ENCODE data around the gene CYREN.
A peak's percentile ranks its signal among the peaks of the same experiment; 100 is the strongest.
"Not testable (repeated sequence)": the region's sequence is repeated elsewhere in the genome, so short reads cannot be mapped to it uniquely, and the experiment has no call there.

Gene CYREN

DNA sequence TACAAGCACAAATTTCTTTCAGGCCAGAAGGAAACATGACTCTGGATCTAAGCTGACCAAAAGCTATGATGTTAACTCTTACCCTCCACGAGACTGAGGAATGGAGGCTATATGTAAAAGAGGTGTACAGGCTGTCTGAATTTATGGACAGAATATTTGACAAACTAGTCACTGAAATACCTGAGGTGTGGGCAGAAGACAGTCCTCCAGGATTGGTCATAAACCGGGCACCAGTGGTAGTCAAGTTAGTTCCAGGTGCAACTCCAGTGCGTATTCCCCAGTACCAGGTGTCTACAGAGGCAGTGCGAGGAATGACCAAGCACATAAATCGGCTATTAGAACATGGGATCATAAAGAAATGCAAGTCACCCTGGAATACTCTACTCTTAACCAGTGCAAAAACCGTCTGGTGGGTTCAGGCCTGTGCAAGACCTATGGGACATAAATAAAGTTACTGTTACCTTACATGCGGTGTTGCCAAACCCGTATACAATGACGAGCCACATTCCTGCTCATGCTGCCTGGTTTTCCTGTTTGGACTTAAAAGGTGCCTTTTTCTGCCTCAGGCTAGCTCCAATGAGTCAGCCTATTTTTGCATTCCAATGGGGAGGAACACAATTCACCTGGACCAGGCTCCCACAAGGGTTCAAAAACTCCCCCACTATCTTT is 6.7 kb upstream of the CYREN start:
- H3K9ac ChIP-seq (ENCODE audit: low read depth, low read length) = no peak overlapping the region

DNA sequence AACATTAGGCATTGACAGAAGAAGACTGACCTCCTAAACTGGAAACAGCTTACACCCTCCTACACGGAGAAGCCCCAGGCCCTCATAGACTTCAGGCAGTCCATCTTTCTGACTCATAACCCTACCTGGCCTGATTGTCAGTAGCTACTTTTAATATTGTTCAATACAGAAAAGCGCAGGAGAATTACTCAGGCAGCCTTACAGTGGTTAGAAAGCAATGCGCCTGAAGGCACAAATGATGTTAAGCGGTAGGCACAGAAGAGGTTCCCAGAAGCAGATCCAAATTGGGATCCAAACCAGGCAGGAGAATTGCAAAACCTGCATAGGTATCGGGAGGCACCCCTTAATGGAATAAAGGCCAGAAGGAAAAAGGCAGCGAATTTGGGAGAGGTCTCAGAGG is 5.4 kb upstream of the CYREN start:
- Histone ChIP-seq H3K9me3 (ENCODE audit: control insufficient read depth, insufficient read depth, low read length) (peaks cover 7% of the 10 kb centered on the region; the same call in 1 of the 2 replicates), H3K36me3 (ENCODE audit: insufficient read depth, low read length) (peaks cover 5% of the 10 kb centered on the region; the same call in 1 of the 2 replicates), H3K9ac (ENCODE audit: low read depth, low read length) (no peak overlapping the region), H3K4me1 (ENCODE audit: insufficient read depth, low read length) (peaks cover 13% of the 10 kb centered on the region)

More for the DNA sequence above, 6.7 kb upstream of the CYREN start:
- peaks cover 5% of the 10 kb centered on the region; the same call in 1 of the 2 replicates for H3K36me3 ChIP-seq (ENCODE audit: insufficient read depth, low read length)
- H3K4me1 ChIP-seq (ENCODE audit: insufficient read depth, low read length) = peaks cover 13% of the 10 kb centered on the region
- peaks cover 18% of the 10 kb centered on the region for H3K9me3 ChIP-seq (ENCODE audit: control insufficient read depth, insufficient read depth, low read length)

GRCh38 chr7:135174941-135175340 is 4.4 kb upstream of the CYREN start:
- Histone ChIP-seq H3K36me3 (ENCODE audit: insufficient read depth, low read length) (peaks cover 5% of the 10 kb centered on the region; the same call in 1 of the 2 replicates), H3K4me1 (ENCODE audit: insufficient read depth, low read length) (peaks cover 13% of the 10 kb centered on the region), H3K9ac (ENCODE audit: low read depth, low read length) (no peak overlapping the region), H3K9me3 (ENCODE audit: control insufficient read depth, insufficient read depth, low read length) (0 out of 2 replicates have a peak, but pooled peaks cover 2% of the 10 kb centered on the region)

- not testable (repeated sequence) for H3K9me3 ChIP-seq (ENCODE audit: control insufficient read depth, insufficient read depth, low read length); H3K9ac ChIP-seq (ENCODE audit: low read depth, low read length); H3K36me3 ChIP-seq (ENCODE audit: insufficient read depth, low read length)
- H3K4me1 ChIP-seq (ENCODE audit: insufficient read depth, low read length) = peaks cover 13% of the 10 kb centered on the region
These were observed 3.4 kb upstream of the CYREN start for GRCh38 chr7:135173916-135174315.

DNA sequence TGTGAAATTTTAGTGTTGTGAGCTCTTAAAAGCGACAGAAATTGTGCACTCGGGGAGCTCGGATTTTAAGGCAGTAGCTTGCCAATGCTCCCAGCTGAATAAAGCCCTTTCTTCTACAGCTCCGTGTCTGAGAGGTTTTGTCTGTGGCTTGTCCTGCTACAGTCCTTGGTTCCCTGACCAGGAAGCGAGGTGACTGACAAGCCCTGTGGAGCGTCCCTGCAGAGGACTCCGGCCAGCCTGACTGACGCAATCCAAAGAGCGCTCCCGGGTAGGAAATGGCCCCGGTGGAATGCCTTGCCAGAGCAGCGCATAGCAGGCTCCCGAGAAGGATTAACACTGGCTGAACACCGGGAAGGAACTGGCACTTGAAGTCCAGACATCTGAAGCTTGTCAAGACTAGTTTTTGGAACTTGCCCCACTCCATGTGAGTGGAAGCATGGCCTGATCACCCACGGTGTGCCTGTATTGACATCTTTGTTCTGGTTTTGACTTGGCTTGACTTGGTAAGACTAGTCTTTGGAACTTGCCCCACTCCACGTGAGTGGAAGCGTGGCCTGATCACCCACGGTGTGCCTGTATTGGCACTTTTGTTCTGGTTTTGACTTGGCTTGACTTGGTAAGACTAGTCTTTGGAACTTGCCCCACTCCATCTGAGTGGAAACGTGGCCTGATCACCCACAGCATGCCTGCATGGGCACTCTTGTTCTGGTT is 1.2 kb upstream of the CYREN start:
- H3K4me1 ChIP-seq (ENCODE audit: insufficient read depth, low read length); H3K9me3 ChIP-seq (ENCODE audit: control insufficient read depth, insufficient read depth, low read length): not testable (repeated sequence)
- peaks cover 15% of the 10 kb centered on the region for H3K36me3 ChIP-seq (ENCODE audit: insufficient read depth, low read length)
- peak overlapping the region; percentile 37; the same call in 1 of the 2 replicates for H3K9ac ChIP-seq (ENCODE audit: low read depth, low read length)

- H3K9me3 ChIP-seq (ENCODE audit: control insufficient read depth, insufficient read depth, low read length); H3K4me1 ChIP-seq (ENCODE audit: insufficient read depth, low read length): not testable (repeated sequence)
- peaks cover 19% of the 10 kb centered on the region for H3K36me3 ChIP-seq (ENCODE audit: insufficient read depth, low read length)
- H3K9ac ChIP-seq (ENCODE audit: low read depth, low read length) = peak overlapping the region; percentile 94; the same call in 1 of the 2 replicates
These were observed 533 bp upstream of the CYREN start for GRCh38 chr7:135170998-135171481.

DNA sequence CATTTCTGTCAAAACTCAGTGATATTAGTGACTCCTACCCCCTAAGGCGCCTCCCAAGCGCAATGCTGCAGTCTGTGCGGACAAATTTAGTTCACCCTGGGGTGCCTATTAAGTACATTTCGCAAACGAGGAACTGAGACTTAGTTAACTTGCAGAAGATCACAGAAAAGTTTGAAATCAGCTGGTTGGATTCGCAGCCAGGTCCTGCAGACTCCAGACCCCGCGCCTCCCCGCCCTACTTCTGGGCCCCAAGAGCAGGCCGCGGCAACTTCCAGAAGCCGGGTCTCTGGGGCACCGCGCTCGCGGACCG is 588 bp downstream of the CYREN start:
- Histone ChIP-seq H3K9ac (ENCODE audit: low read depth, low read length) (peak overlapping the region; percentile 94), H3K9me3 (ENCODE audit: control insufficient read depth, insufficient read depth, low read length) (no peaks in the 10 kb centered on the region), H3K36me3 (ENCODE audit: insufficient read depth, low read length) (peaks cover 20% of the 10 kb centered on the region), H3K4me1 (ENCODE audit: insufficient read depth, low read length) (no peaks in the 10 kb centered on the region)

- Histone ChIP-seq H3K36me3 (ENCODE audit: insufficient read depth, low read length) (peaks cover 22% of the 10 kb centered on the region), H3K9ac (ENCODE audit: low read depth, low read length) (peak overlapping the region; percentile 94), H3K9me3 (ENCODE audit: control insufficient read depth, insufficient read depth, low read length) (no peaks in the 10 kb centered on the region), H3K4me1 (ENCODE audit: insufficient read depth, low read length) (no peaks in the 10 kb centered on the region)
These were observed 1.2 kb downstream of the CYREN start for GRCh38 chr7:135169141-135169963.

GRCh38 chr7:135168489-135169140 is 1.9 kb downstream of the CYREN start:
- no peaks in the 10 kb centered on the region for H3K9me3 ChIP-seq (ENCODE audit: control insufficient read depth, insufficient read depth, low read length)
- H3K9ac ChIP-seq (ENCODE audit: low read depth, low read length) = no peak overlapping the region; the same call in 1 of the 2 replicates
- peaks cover 22% of the 10 kb centered on the region for H3K36me3 ChIP-seq (ENCODE audit: insufficient read depth, low read length)
- no peaks in the 10 kb centered on the region for H3K4me1 ChIP-seq (ENCODE audit: insufficient read depth, low read length)

DNA sequence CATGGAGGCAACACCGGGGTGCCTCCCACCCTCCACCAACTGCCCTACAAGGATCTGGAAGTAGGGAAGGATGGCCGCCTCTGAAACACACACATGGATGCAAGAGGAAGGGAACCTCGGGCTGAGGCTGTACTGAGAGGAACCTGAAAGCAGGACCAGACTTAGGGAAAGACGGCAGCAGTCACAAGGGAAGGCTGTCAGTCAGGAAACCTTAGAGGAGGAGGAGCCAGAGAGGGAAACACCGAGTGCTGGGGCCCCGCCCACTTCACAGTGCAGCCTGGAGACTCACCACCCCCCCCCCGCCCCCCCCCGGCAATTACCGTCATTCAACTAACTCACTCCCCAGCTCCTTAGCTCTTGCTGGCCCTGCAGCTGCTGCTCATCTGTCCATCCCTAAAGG is 2.5 kb downstream of the CYREN start:
- Histone ChIP-seq H3K9me3 (ENCODE audit: control insufficient read depth, insufficient read depth, low read length) (no peaks in the 10 kb centered on the region), H3K36me3 (ENCODE audit: insufficient read depth, low read length) (peaks cover 22% of the 10 kb centered on the region), H3K4me1 (ENCODE audit: insufficient read depth, low read length) (no peaks in the 10 kb centered on the region), H3K9ac (ENCODE audit: low read depth, low read length) (no peak overlapping the region)

GRCh38 chr7:135167365-135167917 is 3.1 kb downstream of the CYREN start:
- Histone ChIP-seq H3K36me3 (ENCODE audit: insufficient read depth, low read length) (peaks cover 22% of the 10 kb centered on the region), H3K9ac (ENCODE audit: low read depth, low read length) (no peak overlapping the region), H3K4me1 (ENCODE audit: insufficient read depth, low read length) (no peaks in the 10 kb centered on the region), H3K9me3 (ENCODE audit: control insufficient read depth, insufficient read depth, low read length) (no peaks in the 10 kb centered on the region)

DNA sequence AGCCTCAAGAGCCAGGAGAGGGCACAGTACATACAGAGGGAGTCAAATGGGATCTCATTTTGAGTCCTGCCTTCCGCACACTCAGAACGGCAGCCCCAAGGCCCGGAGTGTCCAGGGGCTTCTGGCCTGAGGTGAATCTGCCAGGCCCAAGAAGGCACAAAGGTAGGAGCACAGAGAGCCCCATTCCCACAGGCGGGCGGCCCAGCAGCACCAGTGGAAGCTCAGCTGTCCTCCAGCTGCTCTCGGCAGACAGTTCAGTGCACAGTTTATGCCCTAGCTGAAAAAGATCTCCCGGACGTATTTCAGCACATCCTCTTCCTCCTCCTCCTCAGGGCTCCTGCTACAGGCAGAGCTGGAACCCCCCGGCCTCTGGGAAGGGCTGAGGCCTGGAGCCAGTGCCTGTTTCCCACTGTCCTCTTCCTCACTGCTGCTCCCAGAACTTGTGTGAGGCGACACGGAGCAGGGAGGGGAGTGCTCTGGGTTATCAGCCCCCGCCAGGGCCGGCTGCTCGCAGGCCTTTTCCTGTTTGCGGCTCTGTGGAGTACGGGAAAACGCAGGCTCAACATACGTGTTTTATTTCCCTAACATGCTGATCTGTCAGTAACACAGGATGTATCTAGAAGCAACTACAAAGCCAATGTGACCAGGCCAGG is 4.0 kb downstream of the CYREN start:
- H3K36me3 ChIP-seq (ENCODE audit: insufficient read depth, low read length) = peaks cover 22% of the 10 kb centered on the region
- H3K9ac ChIP-seq (ENCODE audit: low read depth, low read length) = no peak overlapping the region

GRCh38 chr7:135165862-135166261 is 4.6 kb downstream of the CYREN start:
- Histone ChIP-seq H3K4me1 (ENCODE audit: insufficient read depth, low read length) (no peaks in the 10 kb centered on the region), H3K9ac (ENCODE audit: low read depth, low read length) (no peak overlapping the region), H3K36me3 (ENCODE audit: insufficient read depth, low read length) (peaks cover 22% of the 10 kb centered on the region), H3K9me3 (ENCODE audit: control insufficient read depth, insufficient read depth, low read length) (no peaks in the 10 kb centered on the region)

More for the DNA sequence above, 4.0 kb downstream of the CYREN start:
- Histone ChIP-seq H3K4me1 (ENCODE audit: insufficient read depth, low read length) (no peaks in the 10 kb centered on the region), H3K9me3 (ENCODE audit: control insufficient read depth, insufficient read depth, low read length) (no peaks in the 10 kb centered on the region)

Data from ES-I3 (cell line).